GM12878 (cell line): ENCODE data around the gene DENND1A. TPM values are rescaled to one million over a fixed set of nuclear protein-coding genes. Genes with fewer than 3 reads are reported as not detected.

Experiments used
- ATAC-seq: fragments of 200-7000 bp; cut with Tn5 transposase; 3 replicates; pipeline ENCODE4 v1.9.1; 2020; ENCODE audit warnings: mild to moderate bottlenecking, moderate library complexity
- BruUV-seq: library from RNA; stranded (reverse); fragments of 400-500 nt; replicated peaks from 2 replicates; lab custom pipeline; 2021; lab: Mats Ljungman, UMichigan
- CTCF ChIA-PET: fragments of 300-600 bp; sonication (Branson Sonifier 250); formaldehyde crosslinking; extraction: SDS; loops from one replicate; lab custom pipeline; 2021; ENCODE audit warnings: inconsistent platforms; lab: Yijun Ruan, JAX
- POLR2A ChIA-PET: fragments of 350-600 bp; formaldehyde crosslinking; extraction: SDS; loops from one replicate; lab custom pipeline; 2021; ENCODE audit warnings: inconsistent platforms; lab: Charles Lee
- RAD21 ChIA-PET: fragments of 300-600 bp; sonication (Branson Sonifier 250); formaldehyde crosslinking; loops from one replicate; lab custom pipeline; 2023; ENCODE audit warnings: antibody characterized with exemption; ENCODE audit not compliant: unreplicated experiment; lab: Charles Lee
- SMC1A ChIA-PET: fragments of 300-600 bp; sonication (Branson Sonifier 250); formaldehyde crosslinking; loops from one replicate; lab custom pipeline; 2023; ENCODE audit not compliant: unreplicated experiment, uncharacterized antibody; lab: Charles Lee
- DNase-seq: peaks from one replicate; pipeline ENCODE4 v3.0.0-alpha.2; 2011; ENCODE audit warnings: low read depth, low spot score
- FAIRE-seq: peaks from 3 replicates; lab custom pipeline; 2011; peaks lifted over from hg19 to GRCh38; lab: Jason Lieb, UNC
- H2AFZ ChIP-seq: 2 replicates; pipeline ENCODE4 v1.6.0; 2011; ENCODE audit warnings: low read depth, low read length, control low read depth; ENCODE audit not compliant: control insufficient read depth
- H3K27ac ChIP-seq: 2 replicates; pipeline ENCODE4 v1.5.1; 2011; ENCODE audit warnings: control low read depth; ENCODE audit not compliant: control insufficient read depth, insufficient read depth
- H3K27me3 ChIP-seq, 2 experiments: replicated peaks in 1 of 2; 2 replicates each; pipeline versions ENCODE4 v1.6.0 to v1.6.1; 2011; ENCODE audit warnings: low read length in 1 of 2; ENCODE audit not compliant: control insufficient read depth in 2 of 2, insufficient read depth in 2 of 2
- H3K36me3 ChIP-seq, 2 experiments: 2 replicates each; pipeline ENCODE4 v1.5.1; 2011; ENCODE audit warnings: low read length in 1 of 2; ENCODE audit not compliant: control insufficient read depth in 2 of 2, insufficient read depth in 2 of 2
- H3K4me1 ChIP-seq: 2 replicates; pipeline ENCODE4 v1.6.1; 2011; ENCODE audit warnings: mild to moderate bottlenecking, low read length, moderate library complexity, mixed read lengths; ENCODE audit not compliant: control insufficient read depth, insufficient read depth
- H3K4me2 ChIP-seq: 2 replicates; pipeline ENCODE4 v1.6.0; 2011; ENCODE audit warnings: control low read depth; ENCODE audit not compliant: control insufficient read depth, insufficient read depth
- H3K4me3 ChIP-seq: fragments of 200-600 bp; sonication (generic); 2 replicates; pipeline ENCODE4 v1.5.1; 2016
- H3K79me2 ChIP-seq: 2 replicates; pipeline ENCODE4 v1.6.0; 2011; ENCODE audit warnings: low read length; ENCODE audit not compliant: control insufficient read depth, insufficient read depth
- H3K9ac ChIP-seq: 2 replicates; pipeline ENCODE4 v1.8.0; 2011; ENCODE audit warnings: low read length, control low read depth, mixed read lengths; ENCODE audit not compliant: control insufficient read depth, insufficient read depth
- H3K9me3 ChIP-seq: replicated peaks from 3 replicates; pipeline ENCODE4 v1.5.1; 2011; ENCODE audit warnings: mild to moderate bottlenecking, low read length; ENCODE audit not compliant: control insufficient read depth, insufficient read depth
- H4K20me1 ChIP-seq: 2 replicates; pipeline ENCODE4 v1.6.0; 2011; ENCODE audit not compliant: control insufficient read depth, insufficient read depth
- CUX1 ChIP-seq: IDR thresholded peaks from 2 replicates; pipeline ENCODE4 v1.6.1; 2012; ENCODE audit warnings: improper control_type of control experiment, low read depth, low read length; ENCODE audit not compliant: insufficient replicate concordance
- EZH2 ChIP-seq: IDR thresholded peaks from 2 replicates; pipeline ENCODE4 v1.6.1; 2012; ENCODE audit warnings: low read depth, mild to moderate bottlenecking, control low read depth, inconsistent platforms, low read length, borderline replicate concordance; ENCODE audit not compliant: control insufficient read depth
- JUNB ChIP-seq: IDR thresholded peaks from 2 replicates; pipeline ENCODE4 v1.6.1; 2016; ENCODE audit warnings: antibody characterized with exemption, mild to moderate bottlenecking
- MEF2A ChIP-seq: IDR thresholded peaks from 2 replicates; pipeline ENCODE4 v1.6.1; 2011; ENCODE audit warnings: low read depth, mild to moderate bottlenecking, low read length, moderate library complexity; ENCODE audit not compliant: insufficient read depth
- MYC ChIP-seq: IDR thresholded peaks from 2 replicates; pipeline ENCODE4 v1.6.1; 2011; ENCODE audit warnings: mild to moderate bottlenecking, low read length, moderate library complexity, inconsistent platforms; ENCODE audit not compliant: insufficient read depth, insufficient replicate concordance, insufficient read length, severe bottlenecking
- SIX5 ChIP-seq: IDR thresholded peaks from 2 replicates; pipeline ENCODE4 v1.6.1; 2011; ENCODE audit warnings: mild to moderate bottlenecking, low read depth, low read length, moderate library complexity; ENCODE audit not compliant: severe bottlenecking
- SUPT20H ChIP-seq: IDR thresholded peaks from 2 replicates; pipeline ENCODE4 v1.6.1; 2011; ENCODE audit warnings: low read depth, mild to moderate bottlenecking, low read length, moderate library complexity, borderline replicate concordance; ENCODE audit not compliant: control insufficient read depth
- ZNF592 ChIP-seq: fragments of 450-650 bp; IDR thresholded peaks from 2 replicates; pipeline ENCODE4 v1.6.1; 2017; ENCODE audit warnings: mild to moderate bottlenecking, moderate library complexity
- WGBS: methylation state at CpG from one replicate; pipeline ENCODE4 v1.1.6; 2016; ENCODE audit warnings: low lambda C conversion rate; ENCODE audit not compliant: insufficient replicate concordance, insufficient coverage; ENCODE audit errors: missing lambda C conversion rate; 5-methylcytosine and 5-hydroxymethylcytosine counted together
- in situ Hi-C: fragments of 300-500 bp; cut with MboI; formaldehyde crosslinking; loops from 9 replicates; pipeline ENCODE4 v1.14.3; 2018; ENCODE audit warnings: mixed read lengths
- intact Hi-C: fragments of 100-400 bp; cut with micrococcal nuclease; formaldehyde crosslinking; loops from one replicate; pipeline ENCODE4 v1.14.2; 2022; ENCODE audit not compliant: unreplicated experiment
- polyA plus RNA-seq, 11 experiments: library from polyadenylated mRNA; depleted of rRNA in 4 of 11; unstranded in 6 of 11; stranded (reverse) in 5 of 11; fragments of >200 nt; fragmentation: Nextera tagmentation in 4 of 11; fragmentation: Illumina TruSeq in 1 of 11; extraction: Ambion mirVana in 4 of 11; extraction: Trizol in 1 of 11; gene quantifications; 1 replicate in 1 of 11; 2 replicates in 10 of 11; pipeline versions ENCODE4 v1.2.1 to v1.2.3, GENCODE V29; 2011 to 2016; ENCODE audit warnings: inconsistent platforms in 2 of 11, missing spikeins in 2 of 11, low read depth in 1 of 11
- total RNA-seq, 4 experiments: library from RNA; depleted of rRNA in 3 of 4; stranded (reverse); fragments of >200 nt in 3 of 4; fragmentation: Illumina TruSeq in 1 of 4; extraction: Trizol in 1 of 4; gene quantifications; 2 replicates each; pipeline versions ENCODE4 v1.2.1 to v1.2.3, GENCODE V29; 2013 to 2021
- TF ChIP-seq, protein P1 (sequence below): fragments of 450-650 bp; IDR thresholded peaks from 2 replicates; pipeline ENCODE4 v1.6.1; 2017; ENCODE audit warnings: antibody characterized with exemption, mild to moderate bottlenecking, moderate library complexity

Gene DENND1A
- total and polyA plus RNA-seq, 10 of the 15 experiments (the other 5 are each of a cell fraction or from before 2014, with no cell fraction given): 14.1 to 48.6 (median 35.2) TPM

DNA sequence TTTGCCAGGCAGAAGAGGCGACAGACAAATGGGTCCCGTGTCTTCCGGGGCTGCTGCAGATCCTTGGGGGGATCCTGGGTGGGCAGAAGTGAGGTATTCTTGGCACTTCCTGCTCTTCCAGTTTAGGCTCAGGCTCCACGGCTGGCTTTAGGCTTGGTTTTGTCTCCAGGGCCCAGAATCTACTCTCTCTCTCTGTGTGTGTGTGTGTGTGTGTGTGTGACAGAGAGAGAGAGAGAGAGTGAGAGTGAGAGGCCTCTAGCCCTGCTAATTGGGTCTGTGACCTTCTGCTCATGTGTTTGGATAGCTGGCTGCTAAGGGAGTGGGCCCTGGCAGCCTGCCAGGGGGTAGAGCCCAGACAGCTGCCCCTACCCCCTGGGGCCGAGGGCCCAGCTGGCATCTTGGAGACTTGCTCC lies 534.6 kb downstream of the DENND1A start:
- Histone ChIP-seq H3K4me2 (no peak overlapping the region), H3K27ac (no peak overlapping the region), H3K9me3 (no peaks in the 10 kb centered on the region), H3K79me2 (no peaks in the 10 kb centered on the region), H3K4me3 (no peak overlapping the region), H4K20me1 (peaks cover 2% of the 10 kb centered on the region; the same call in 1 of the 2 replicates), H3K9ac (no peak overlapping the region), H3K27me3 (no peaks in the 10 kb centered on the region), H3K36me3 (peaks cover 0 to 2% of the 10 kb centered on the region in 2 experiments; a peak in 2 of 4 replicates), H2AFZ (no peak overlapping the region), H3K4me1 (no peaks in the 10 kb centered on the region)
- ChIA-PET POLR2A (no interaction called here), CTCF (interaction anchor here (1.0 to 1.8 kb wide), 2 partner anchors 13 to 41 kb away, joined by 3 to 7 read pairs; no protein-coding TSS in a partner anchor), RAD21 (no interaction called here), SMC1A (no interaction called here)
- DNase-seq: no peak
- in situ Hi-C loops (no loop called here), intact Hi-C loops (no loop called here)
- TF ChIP-seq SIX5 (no peak), MYC (no peak), JUNB (no peak), SUPT20H (no peak), ZNF592 (no peak), CUX1 (no peak), MEF2A (no peak), EZH2 (no peak)
- TF ChIP-seq, protein P1, sequence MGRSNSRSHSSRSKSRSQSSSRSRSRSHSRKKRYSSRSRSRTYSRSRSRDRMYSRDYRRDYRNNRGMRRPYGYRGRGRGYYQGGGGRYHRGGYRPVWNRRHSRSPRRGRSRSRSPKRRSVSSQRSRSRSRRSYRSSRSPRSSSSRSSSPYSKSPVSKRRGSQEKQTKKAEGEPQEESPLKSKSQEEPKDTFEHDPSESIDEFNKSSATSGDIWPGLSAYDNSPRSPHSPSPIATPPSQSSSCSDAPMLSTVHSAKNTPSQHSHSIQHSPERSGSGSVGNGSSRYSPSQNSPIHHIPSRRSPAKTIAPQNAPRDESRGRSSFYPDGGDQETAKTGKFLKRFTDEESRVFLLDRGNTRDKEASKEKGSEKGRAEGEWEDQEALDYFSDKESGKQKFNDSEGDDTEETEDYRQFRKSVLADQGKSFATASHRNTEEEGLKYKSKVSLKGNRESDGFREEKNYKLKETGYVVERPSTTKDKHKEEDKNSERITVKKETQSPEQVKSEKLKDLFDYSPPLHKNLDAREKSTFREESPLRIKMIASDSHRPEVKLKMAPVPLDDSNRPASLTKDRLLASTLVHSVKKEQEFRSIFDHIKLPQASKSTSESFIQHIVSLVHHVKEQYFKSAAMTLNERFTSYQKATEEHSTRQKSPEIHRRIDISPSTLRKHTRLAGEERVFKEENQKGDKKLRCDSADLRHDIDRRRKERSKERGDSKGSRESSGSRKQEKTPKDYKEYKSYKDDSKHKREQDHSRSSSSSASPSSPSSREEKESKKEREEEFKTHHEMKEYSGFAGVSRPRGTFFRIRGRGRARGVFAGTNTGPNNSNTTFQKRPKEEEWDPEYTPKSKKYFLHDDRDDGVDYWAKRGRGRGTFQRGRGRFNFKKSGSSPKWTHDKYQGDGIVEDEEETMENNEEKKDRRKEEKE: no peak
- 70% methylated on average over 5 of the region's 5 CpGs for WGBS
- FAIRE-seq: no peak
- ATAC-seq: no peak; the same call in 2 of the 3 replicates
- no TSS peak for BruUV-seq
